KMS-11 (cell line): ENCODE data around the gene ARHGAP8.

Source experiments
- H2AFZ ChIP-seq: fragments of 200-600 bp; sonication (generic); 2 replicates; pipeline ENCODE4 v1.6.1; 2016; ENCODE audit warnings: antibody characterized with exemption, mixed run types, low read depth
- H3K27ac ChIP-seq: fragments of 200-600 bp; sonication (generic); 2 replicates; pipeline ENCODE4 v1.6.1; 2016; ENCODE audit warnings: mild to moderate bottlenecking, mixed run types
- H3K27me3 ChIP-seq: fragments of 200-600 bp; sonication (generic); 2 replicates; pipeline ENCODE4 v1.6.1; 2017; ENCODE audit warnings: mild to moderate bottlenecking, low read depth, mixed run types, moderate library complexity; ENCODE audit not compliant: insufficient read depth
- H3K36me3 ChIP-seq: fragments of 200-600 bp; sonication (generic); 2 replicates; pipeline ENCODE4 v1.6.1; 2017; ENCODE audit warnings: mild to moderate bottlenecking, mixed run types; ENCODE audit not compliant: insufficient read depth
- H3K4me1 ChIP-seq: fragments of 200-600 bp; sonication (generic); 2 replicates; pipeline ENCODE4 v1.6.1; 2016; ENCODE audit warnings: mild to moderate bottlenecking, low read depth, mixed run types; ENCODE audit not compliant: poor library complexity, severe bottlenecking
- H3K4me2 ChIP-seq: fragments of 200-600 bp; sonication (generic); 2 replicates; pipeline ENCODE4 v1.7.0; 2016; ENCODE audit warnings: mild to moderate bottlenecking, mixed run types
- H3K4me3 ChIP-seq: fragments of 200-600 bp; sonication (generic); IDR thresholded peaks from 2 replicates; pipeline ENCODE4 v1.6.1; 2017; ENCODE audit warnings: low read depth, low read length, mixed read lengths; ENCODE audit not compliant: insufficient read depth
- H3K79me2 ChIP-seq: fragments of 200-600 bp; sonication (generic); 2 replicates; pipeline ENCODE4 v1.6.1; 2016; ENCODE audit warnings: low read depth, mixed run types; ENCODE audit not compliant: insufficient read depth
- H3K9ac ChIP-seq: fragments of 200-600 bp; sonication (generic); 2 replicates; pipeline ENCODE4 v1.6.1; 2016; ENCODE audit warnings: mild to moderate bottlenecking, mixed run types
- H4K20me1 ChIP-seq: fragments of 200-600 bp; sonication (generic); 2 replicates; pipeline ENCODE4 v1.6.1; 2016; ENCODE audit warnings: mild to moderate bottlenecking, mixed run types; ENCODE audit not compliant: insufficient read depth
- TF ChIP-seq, protein P1 (sequence below): fragments of 200-600 bp; sonication (generic); conservative IDR thresholded peaks from 2 replicates; pipeline ENCODE4 v1.6.1; 2017; ENCODE audit warnings: low read depth, mild to moderate bottlenecking, antibody characterized with exemption, low read length, moderate library complexity, mixed read lengths

Gene ARHGAP8

DNA sequence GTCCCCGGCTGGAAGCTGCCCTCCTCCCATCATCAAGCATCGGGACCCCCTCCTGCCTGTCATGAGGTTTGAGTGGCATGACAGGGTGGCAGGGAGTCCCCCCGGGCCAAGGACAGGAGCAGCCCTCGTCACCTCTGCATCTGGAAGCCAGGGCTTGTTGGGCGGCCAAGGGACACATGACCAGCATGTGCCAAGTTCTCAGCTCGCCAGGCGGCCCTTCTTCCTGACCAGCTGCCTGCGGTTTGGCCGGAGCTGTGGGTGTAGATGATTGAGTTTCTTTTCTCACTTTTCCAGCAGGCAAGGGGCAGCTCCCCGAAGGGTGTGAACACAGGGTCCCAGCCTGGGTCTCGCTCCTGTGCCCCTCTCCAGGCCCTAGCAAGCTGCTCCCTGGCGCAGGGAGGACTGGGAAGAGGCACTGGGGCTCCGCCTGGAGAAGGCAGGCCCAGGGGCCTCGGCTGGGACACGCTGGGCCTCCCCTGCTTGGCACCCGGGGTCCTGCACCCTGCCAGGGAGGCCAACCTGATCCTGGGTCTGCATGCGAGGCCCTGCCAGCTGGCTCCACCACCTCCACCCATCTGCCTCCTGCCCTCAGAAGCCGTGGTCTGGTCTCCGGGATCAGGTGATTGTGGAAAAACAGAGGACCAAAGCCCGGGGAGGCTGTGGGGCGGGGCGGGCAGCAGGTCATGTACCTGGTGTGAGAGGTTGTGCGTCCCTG is 13.4 kb downstream of the ARHGAP8 start:
- Histone ChIP-seq H3K4me3 (no peak overlapping the region), H3K36me3 (no peaks in the 10 kb centered on the region), H3K27me3 (peaks cover 4% of the 10 kb centered on the region; the same call in 1 of the 2 replicates), H3K27ac (no peak overlapping the region), H3K9ac (no peak overlapping the region), H3K4me2 (no peak overlapping the region), H3K4me1 (no peaks in the 10 kb centered on the region), H3K79me2 (no peaks in the 10 kb centered on the region), H2AFZ (no peak overlapping the region), H4K20me1 (no peaks in the 10 kb centered on the region)
- TF ChIP-seq, protein P1, sequence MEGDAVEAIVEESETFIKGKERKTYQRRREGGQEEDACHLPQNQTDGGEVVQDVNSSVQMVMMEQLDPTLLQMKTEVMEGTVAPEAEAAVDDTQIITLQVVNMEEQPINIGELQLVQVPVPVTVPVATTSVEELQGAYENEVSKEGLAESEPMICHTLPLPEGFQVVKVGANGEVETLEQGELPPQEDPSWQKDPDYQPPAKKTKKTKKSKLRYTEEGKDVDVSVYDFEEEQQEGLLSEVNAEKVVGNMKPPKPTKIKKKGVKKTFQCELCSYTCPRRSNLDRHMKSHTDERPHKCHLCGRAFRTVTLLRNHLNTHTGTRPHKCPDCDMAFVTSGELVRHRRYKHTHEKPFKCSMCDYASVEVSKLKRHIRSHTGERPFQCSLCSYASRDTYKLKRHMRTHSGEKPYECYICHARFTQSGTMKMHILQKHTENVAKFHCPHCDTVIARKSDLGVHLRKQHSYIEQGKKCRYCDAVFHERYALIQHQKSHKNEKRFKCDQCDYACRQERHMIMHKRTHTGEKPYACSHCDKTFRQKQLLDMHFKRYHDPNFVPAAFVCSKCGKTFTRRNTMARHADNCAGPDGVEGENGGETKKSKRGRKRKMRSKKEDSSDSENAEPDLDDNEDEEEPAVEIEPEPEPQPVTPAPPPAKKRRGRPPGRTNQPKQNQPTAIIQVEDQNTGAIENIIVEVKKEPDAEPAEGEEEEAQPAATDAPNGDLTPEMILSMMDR, result no peak

DNA sequence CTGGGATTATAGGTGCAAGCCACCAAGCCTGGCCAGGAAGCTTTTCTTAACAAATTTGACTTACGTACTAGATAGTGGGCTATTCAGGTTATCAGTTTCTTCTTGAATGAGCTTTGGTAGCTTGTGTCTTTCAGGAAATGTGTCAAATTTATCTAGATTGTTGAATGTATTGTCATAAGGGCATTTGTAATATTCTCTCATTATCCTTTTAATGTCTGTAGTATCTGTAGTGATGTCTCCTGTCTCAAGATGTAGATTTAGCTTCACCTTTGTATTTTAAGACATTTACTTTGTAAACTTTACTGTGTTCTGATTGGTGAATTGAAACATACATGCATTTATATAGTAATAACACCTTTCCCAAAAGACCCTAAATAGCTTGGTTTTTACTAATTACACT is 20.7 kb downstream of the ARHGAP8 start:
- no peaks in the 10 kb centered on the region for H3K79me2 ChIP-seq
- no peak overlapping the region for H3K9ac ChIP-seq
- H2AFZ ChIP-seq, result no peak overlapping the region
- H3K36me3 ChIP-seq, result no peaks in the 10 kb centered on the region
- H3K27ac ChIP-seq, result no peak overlapping the region
- peaks cover 3% of the 10 kb centered on the region; the same call in 1 of the 2 replicates for H3K27me3 ChIP-seq
- TF ChIP-seq, protein P1, result no peak
- no peaks in the 10 kb centered on the region for H4K20me1 ChIP-seq
- no peak overlapping the region for H3K4me2 ChIP-seq
- no peaks in the 10 kb centered on the region for H3K4me1 ChIP-seq
- H3K4me3 ChIP-seq, result no peak overlapping the region

DNA sequence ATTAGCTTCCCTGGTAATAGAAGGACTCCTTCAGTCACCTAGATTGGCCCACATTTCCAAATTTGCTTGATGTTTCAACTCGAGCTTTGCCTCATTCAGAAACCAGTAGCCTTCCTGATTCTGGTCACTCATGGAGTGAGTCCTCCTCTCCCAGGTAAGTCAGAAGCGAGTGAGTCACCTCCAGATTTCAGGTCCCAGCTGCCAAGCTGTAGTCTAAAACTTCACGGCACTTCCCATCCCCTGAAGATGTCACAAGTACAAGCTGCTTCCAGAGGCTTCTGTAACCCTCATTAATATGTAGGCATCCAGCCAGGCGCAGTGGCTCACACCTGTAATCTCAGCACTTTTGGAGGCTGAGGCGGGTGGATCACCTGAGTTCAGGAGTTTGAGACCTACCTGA is 23.5 kb downstream of the ARHGAP8 start:
- Histone ChIP-seq H3K4me2 (no peak overlapping the region), H3K27me3 (peaks cover 3% of the 10 kb centered on the region; the same call in 1 of the 2 replicates), H3K9ac (no peak overlapping the region), H2AFZ (no peak overlapping the region), H4K20me1 (no peaks in the 10 kb centered on the region), H3K36me3 (no peaks in the 10 kb centered on the region), H3K4me3 (no peak overlapping the region), H3K27ac (no peak overlapping the region), H3K79me2 (no peaks in the 10 kb centered on the region), H3K4me1 (no peaks in the 10 kb centered on the region)
- TF ChIP-seq, protein P1, result no peak

DNA sequence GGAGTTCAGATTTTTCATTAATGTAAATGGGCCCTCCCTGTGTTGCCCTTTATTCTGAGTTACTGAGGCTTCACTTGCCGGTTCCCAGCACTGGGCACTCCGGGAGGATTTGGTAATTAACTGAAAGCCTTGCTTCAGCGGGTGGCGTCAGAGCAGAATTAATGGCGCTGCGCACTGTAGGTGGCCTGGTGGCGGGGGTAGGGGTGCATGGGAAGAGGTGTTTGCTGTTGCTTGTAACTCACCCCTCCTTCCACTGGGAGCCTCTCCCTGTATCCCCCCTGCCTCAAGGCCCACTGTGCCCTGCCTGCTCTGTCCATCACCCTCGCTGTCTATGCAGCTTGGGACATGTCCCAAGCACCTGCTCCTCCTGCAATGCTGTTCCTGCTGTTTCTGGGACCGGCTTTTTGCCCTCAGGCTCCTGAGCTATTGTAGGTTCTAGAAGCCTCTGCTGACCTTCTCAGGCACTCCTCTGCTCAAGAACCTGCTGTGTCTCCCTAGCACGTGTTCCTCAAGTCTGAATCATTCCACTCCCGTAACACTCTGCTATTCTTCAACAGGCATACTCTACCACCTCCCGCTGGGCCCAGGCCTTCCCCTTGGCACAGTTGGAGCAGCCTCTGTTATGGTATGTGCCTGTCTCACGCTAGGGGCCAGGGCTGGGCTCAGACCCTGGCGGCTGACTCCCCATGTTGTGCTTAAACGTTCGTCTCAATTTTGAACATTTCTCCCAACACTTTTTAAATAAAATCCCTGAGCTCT is 24.4 kb downstream of the ARHGAP8 start:
- H3K9ac ChIP-seq, result no peak overlapping the region
- H3K79me2 ChIP-seq, result no peaks in the 10 kb centered on the region
- TF ChIP-seq, protein P1, result no peak
- H3K4me2 ChIP-seq, result no peak overlapping the region
- H3K4me1 ChIP-seq, result no peaks in the 10 kb centered on the region
- no peak overlapping the region for H3K27ac ChIP-seq
- H2AFZ ChIP-seq, result no peak overlapping the region
- H3K36me3 ChIP-seq, result no peaks in the 10 kb centered on the region
- H3K4me3 ChIP-seq, result no peak overlapping the region
- no peaks in the 10 kb centered on the region for H4K20me1 ChIP-seq
- peaks cover 3% of the 10 kb centered on the region; the same call in 1 of the 2 replicates for H3K27me3 ChIP-seq
